CD4-positive, alpha-beta memory T cell (primary cell): ENCODE data around the gene IRF5. TPM values are rescaled to one million over a fixed set of nuclear protein-coding genes. Genes with fewer than 3 reads are reported as not detected.

ENCODE experiments used
- CTCF ChIA-PET: fragments of 350-600 bp; sonication (Branson Sonifier 250); formaldehyde crosslinking; loops from one replicate; lab custom pipeline; 2021; ENCODE audit warnings: inconsistent platforms; ENCODE audit not compliant: partially characterized antibody; lab: Charles Lee
- POLR2A ChIA-PET: fragments of 350-600 bp; sonication (Branson Sonifier 250); formaldehyde crosslinking; loops from one replicate; lab custom pipeline; 2021; ENCODE audit not compliant: partially characterized antibody; lab: Charles Lee
- DNase-seq, 5 donors: peaks; one replicate each; pipeline versions ENCODE4 v3.0.0 to v3.0.0-alpha.2; 2020 to 2022; ENCODE audit warnings: mixed read lengths in 1 of 5
- H3K27ac ChIP-seq: one replicate; pipeline ENCODE4 v1.7.0; 2013; ENCODE audit warnings: low read depth, low read length
- H3K27me3 ChIP-seq: 2 replicates; pipeline ENCODE4 v1.7.0; 2013; ENCODE audit warnings: mild to moderate bottlenecking, low read length, moderate library complexity; ENCODE audit not compliant: insufficient read depth
- H3K36me3 ChIP-seq: 2 replicates; pipeline ENCODE4 v1.7.0; 2013; ENCODE audit warnings: mild to moderate bottlenecking, low read length, moderate library complexity; ENCODE audit not compliant: insufficient read depth
- H3K4me1 ChIP-seq: 2 replicates; pipeline ENCODE4 v1.7.0; 2013; ENCODE audit warnings: mild to moderate bottlenecking, low read length, moderate library complexity; ENCODE audit not compliant: insufficient read depth
- H3K4me3 ChIP-seq, 2 donors: one replicate each; pipeline ENCODE4 v1.7.0; 2013; ENCODE audit warnings: low read length in 2 of 2, mild to moderate bottlenecking in 1 of 2
- H3K9me3 ChIP-seq, 2 donors: one replicate each; pipeline ENCODE4 v1.7.0; 2013; ENCODE audit warnings: low read length in 2 of 2, control low read depth in 1 of 2; ENCODE audit not compliant: control insufficient read depth in 1 of 2
- H3K27ac Mint-ChIP-seq, 7 donors: one replicate each; pipeline ENCODE4 v1.8.0; 2020 to 2021; ENCODE audit warnings: mixed read lengths in 7 of 7, mild to moderate bottlenecking in 6 of 7, inconsistent platforms in 3 of 7, moderate library complexity in 3 of 7
- H3K27me3 Mint-ChIP-seq, 2 donors: one replicate each; pipeline ENCODE4 v1.8.0; 2020 to 2021; ENCODE audit warnings: mixed read lengths in 2 of 2
- H3K36me3 Mint-ChIP-seq, 2 donors: one replicate each; pipeline ENCODE4 v1.8.0; 2020 to 2021; ENCODE audit warnings: mixed read lengths in 2 of 2, inconsistent platforms in 1 of 2, mild to moderate bottlenecking in 1 of 2
- H3K4me1 Mint-ChIP-seq, 4 donors: one replicate each; pipeline ENCODE4 v1.8.0; 2020 to 2021; ENCODE audit warnings: mixed read lengths in 4 of 4, mild to moderate bottlenecking in 1 of 4
- H3K4me3 Mint-ChIP-seq, 8 donors: one replicate each; pipeline ENCODE4 v1.8.0; 2020 to 2021; ENCODE audit warnings: mixed read lengths in 8 of 8, mild to moderate bottlenecking in 7 of 8, moderate library complexity in 6 of 8, inconsistent platforms in 3 of 8
- H3K9me3 Mint-ChIP-seq, 8 donors: one replicate each; pipeline ENCODE4 v1.8.0; 2020 to 2021; ENCODE audit warnings: mixed read lengths in 8 of 8, mild to moderate bottlenecking in 5 of 8, inconsistent platforms in 3 of 8, moderate library complexity in 1 of 8
- intact Hi-C: fragments of 100-400 bp; cut with micrococcal nuclease; formaldehyde crosslinking; loops from one replicate; pipeline ENCODE4 v1.15.1; 2023
- polyA plus RNA-seq, 2 donors: library from polyadenylated mRNA; unstranded; fragments of 300-500 nt; fragmentation: Illumina TruSeq; gene quantifications; one replicate each; pipeline ENCODE4 v1.2.3, GENCODE V29; 2021
- total RNA-seq, 2 experiments: library from RNA; stranded (reverse); gene quantifications; one replicate each; pipeline ENCODE4 v1.2.3, GENCODE V29; 2021

IRF5 gene
- total and polyA plus RNA-seq, 4 experiments from 2014 or later = 7.2 to 27.8 (median 11.8) TPM

- intact Hi-C loops = no loop called here
- no peak for DNase-seq
- Histone ChIP-seq H3K27ac (no peak overlapping the region), H3K27me3 (peaks cover 6% of the 10 kb centered on the region), H3K36me3 (no peaks in the 10 kb centered on the region), H3K4me3 (no peak overlapping the region), H3K4me1 (peaks cover 4% of the 10 kb centered on the region), H3K9me3 (no peaks in the 10 kb centered on the region)
- Mint-ChIP-seq H3K27me3 (peaks cover 36 to 41% of the 10 kb centered on the region in 2 donors), H3K36me3 (no peaks in the 10 kb centered on the region), H3K27ac (peak overlapping the region in 2 of 7 donors; percentile 40 to 85), H3K9me3 (no peaks in the 10 kb centered on the region), H3K4me1 (peaks cover 6 to 15% (median 9%) of the 10 kb centered on the region in 4 donors), H3K4me3 (peak overlapping the region in 6 of 8 donors; percentile 55 to 75 (median 59))
- POLR2A ChIA-PET = no interaction called here
- CTCF ChIA-PET = interaction anchor here (0.9 kb wide), 1 partner anchor 31 kb away, joined by 3 read pairs; no protein-coding TSS in a partner anchor
Measured at GRCh38 chr7:128913870-128914565, 23.7 kb upstream of the IRF5 start.

- Mint-ChIP-seq H3K4me1 (peaks cover 6 to 15% (median 9%) of the 10 kb centered on the region in 4 donors), H3K4me3 (peak overlapping the region in 5 of 8 donors; percentile 55 to 75 (median 60)), H3K27me3 (peaks cover 31 to 34% of the 10 kb centered on the region in 2 donors), H3K36me3 (no peaks in the 10 kb centered on the region), H3K27ac (peak overlapping the region in 1 of 7 donors; percentile 40), H3K9me3 (no peaks in the 10 kb centered on the region)
- CTCF ChIA-PET = interaction anchor here (0.9 kb wide), 1 partner anchor 31 kb away, joined by 3 read pairs; no protein-coding TSS in a partner anchor
- no peaks in the 10 kb centered on the region for H3K9me3 ChIP-seq
- intact Hi-C loops = no loop called here
- H3K27ac ChIP-seq = no peak overlapping the region
- peak in 2 of 5 donors; percentile 25 to 53 for DNase-seq
- H3K36me3 ChIP-seq = no peaks in the 10 kb centered on the region
- no peak overlapping the region for H3K4me3 ChIP-seq
- peaks cover 4% of the 10 kb centered on the region for H3K4me1 ChIP-seq
- peaks cover 6% of the 10 kb centered on the region for H3K27me3 ChIP-seq
- POLR2A ChIA-PET = no interaction called here
Measured at GRCh38 chr7:128914566-128915151, 23.1 kb upstream of the IRF5 start.

- CTCF ChIA-PET = interaction anchor here (0.9 kb wide), 1 partner anchor 32 kb away, joined by 3 read pairs; no protein-coding TSS in a partner anchor
- peaks cover 32 to 33% of the 10 kb centered on the region in 2 donors for H3K27me3 Mint-ChIP-seq
- Histone ChIP-seq H3K27ac (no peak overlapping the region), H3K36me3 (no peaks in the 10 kb centered on the region), H3K4me3 (no peak overlapping the region), H3K4me1 (peaks cover 4% of the 10 kb centered on the region), H3K9me3 (no peaks in the 10 kb centered on the region), H3K27me3 (peaks cover 6% of the 10 kb centered on the region)
- peak overlapping the region in 2 of 7 donors; percentile 35 to 75 for H3K27ac Mint-ChIP-seq
- DNase-seq = no peak
- no peaks in the 10 kb centered on the region for H3K36me3 Mint-ChIP-seq
- intact Hi-C loops = no loop called here
- H3K4me3 Mint-ChIP-seq = peak overlapping the region; percentile 72 to 93 (median 84)
- POLR2A ChIA-PET = no interaction called here
- H3K9me3 Mint-ChIP-seq = no peaks in the 10 kb centered on the region
- H3K4me1 Mint-ChIP-seq = peaks cover 6 to 15% (median 9%) of the 10 kb centered on the region in 4 donors
Measured at GRCh38 chr7:128915271-128915819, 22.4 kb upstream of the IRF5 start.

- Histone ChIP-seq H3K27ac (no peak overlapping the region), H3K36me3 (no peaks in the 10 kb centered on the region), H3K4me3 (no peak overlapping the region), H3K27me3 (peaks cover 6% of the 10 kb centered on the region), H3K9me3 (no peaks in the 10 kb centered on the region), H3K4me1 (peaks cover 4% of the 10 kb centered on the region)
- no peaks in the 10 kb centered on the region for H3K36me3 Mint-ChIP-seq
- intact Hi-C loops = no loop called here
- ChIA-PET POLR2A (no interaction called here), CTCF (interaction anchor here (0.7 kb wide), 1 partner anchor 173 kb away, joined by 3 read pairs; no protein-coding TSS in a partner anchor)
- peaks cover 32 to 34% of the 10 kb centered on the region in 2 donors for H3K27me3 Mint-ChIP-seq
- peaks cover 6 to 15% (median 9%) of the 10 kb centered on the region in 4 donors for H3K4me1 Mint-ChIP-seq
- H3K9me3 Mint-ChIP-seq = no peaks in the 10 kb centered on the region
- H3K4me3 Mint-ChIP-seq = peak overlapping the region in 7 of 8 donors; percentile 72 to 93 (median 86)
- no peak for DNase-seq
- H3K27ac Mint-ChIP-seq = no peak overlapping the region
Measured at GRCh38 chr7:128915841-128916642, 21.7 kb upstream of the IRF5 start.

GRCh38 chr7:128916643-128916915, 21.1 kb upstream of the IRF5 start:
- Mint-ChIP-seq H3K9me3 (no peaks in the 10 kb centered on the region), H3K27ac (no peak overlapping the region)
- no peak for DNase-seq

GRCh38 chr7:128917122-128917521, 20.6 kb upstream of the IRF5 start:
- H3K27me3 Mint-ChIP-seq = peaks cover 25 to 28% of the 10 kb centered on the region in 2 donors

More at GRCh38 chr7:128916643-128916915, 21.1 kb upstream of the IRF5 start:
- peaks cover 4% of the 10 kb centered on the region for H3K4me1 ChIP-seq
- H3K27me3 ChIP-seq = peaks cover 6% of the 10 kb centered on the region
- ChIA-PET CTCF (interaction anchor here (0.7 kb wide), 1 partner anchor 172 kb away, joined by 3 read pairs; no protein-coding TSS in a partner anchor), POLR2A (no interaction called here)
- Mint-ChIP-seq H3K27me3 (peaks cover 29 to 31% of the 10 kb centered on the region in 2 donors), H3K36me3 (no peaks in the 10 kb centered on the region), H3K4me3 (peak overlapping the region in 4 of 8 donors; percentile 5 to 35 (median 28)), H3K4me1 (peaks cover 6 to 15% (median 9%) of the 10 kb centered on the region in 4 donors)
- intact Hi-C loops = no loop called here
- H3K27ac ChIP-seq = no peak overlapping the region
- H3K4me3 ChIP-seq = no peak overlapping the region
- no peaks in the 10 kb centered on the region for H3K9me3 ChIP-seq
- no peaks in the 10 kb centered on the region for H3K36me3 ChIP-seq

More at GRCh38 chr7:128917122-128917521, 20.6 kb upstream of the IRF5 start:
- intact Hi-C loops = no loop called here
- DNase-seq = no peak
- H3K27me3 ChIP-seq = peaks cover 6% of the 10 kb centered on the region
- Mint-ChIP-seq H3K4me1 (peaks cover 6 to 15% (median 9%) of the 10 kb centered on the region in 4 donors), H3K4me3 (peak overlapping the region in 1 of 8 donors; percentile 28), H3K27ac (no peak overlapping the region), H3K9me3 (no peaks in the 10 kb centered on the region), H3K36me3 (no peaks in the 10 kb centered on the region)
- ChIA-PET POLR2A (no interaction called here), CTCF (no interaction called here)
- H3K27ac ChIP-seq = no peak overlapping the region
- H3K9me3 ChIP-seq = no peaks in the 10 kb centered on the region
- H3K36me3 ChIP-seq = no peaks in the 10 kb centered on the region
- H3K4me1 ChIP-seq = peaks cover 4% of the 10 kb centered on the region
- H3K4me3 ChIP-seq = no peak overlapping the region
